DND-41 (cell line): Measurements from ENCODE around the gene PGLYRP3.

Experiments
- ATAC-seq: fragments of 200-7000 bp; cut with Tn5 transposase; 3 replicates; pipeline ENCODE4 v1.9.1; 2021; ENCODE audit warnings: low read depth; ENCODE audit not compliant: insufficient read depth
- DNase-seq: peaks from one replicate; pipeline ENCODE4 v3.0.0-alpha.2; 2020
- H2AFZ ChIP-seq: 2 replicates; pipeline ENCODE4 v1.6.0; 2012; ENCODE audit warnings: low read depth, low read length
- H3K27ac ChIP-seq: 2 replicates; pipeline ENCODE4 v1.5.1; 2012; ENCODE audit warnings: low read length, inconsistent platforms
- H3K27me3 ChIP-seq: fragments of 200-600 bp; sonication (generic); 2 replicates; pipeline ENCODE4 v1.6.0; 2012; ENCODE audit warnings: low read length, mild to moderate bottlenecking, inconsistent platforms; ENCODE audit not compliant: insufficient read depth, poor library complexity
- H3K36me3 ChIP-seq: 2 replicates; pipeline ENCODE4 v1.5.1; 2012; ENCODE audit warnings: low read length, inconsistent platforms; ENCODE audit not compliant: insufficient read depth
- H3K4me1 ChIP-seq: 2 replicates; pipeline ENCODE4 v1.5.1; 2012; ENCODE audit warnings: mild to moderate bottlenecking, low read length; ENCODE audit not compliant: insufficient read depth
- H3K4me2 ChIP-seq: 2 replicates; pipeline ENCODE4 v1.6.0; 2012; ENCODE audit warnings: mild to moderate bottlenecking, moderate library complexity, low read length, inconsistent platforms; ENCODE audit not compliant: insufficient read depth
- H3K4me3 ChIP-seq, 2 experiments: fragments of 200-600 bp in 1 of 2; shearing (Covaris generic) in 1 of 2; 2 replicates each; pipeline ENCODE4 v1.5.1; 2012 to 2016; ENCODE audit warnings: inconsistent platforms in 2 of 2, low read length in 2 of 2, mild to moderate bottlenecking in 2 of 2, low read depth in 1 of 2, moderate library complexity in 1 of 2
- H3K79me2 ChIP-seq: 2 replicates; pipeline ENCODE4 v1.6.0; 2012; ENCODE audit warnings: low read length, inconsistent platforms; ENCODE audit not compliant: insufficient read depth
- H3K9ac ChIP-seq: 2 replicates; pipeline ENCODE4 v1.6.0; 2012; ENCODE audit warnings: low read depth, mild to moderate bottlenecking, inconsistent platforms, low read length, moderate library complexity
- H3K9me3 ChIP-seq: 2 replicates; pipeline ENCODE4 v1.5.1; 2012; ENCODE audit warnings: low read length, moderate library complexity, mild to moderate bottlenecking, inconsistent platforms; ENCODE audit not compliant: insufficient read depth, severe bottlenecking
- H4K20me1 ChIP-seq: 2 replicates; pipeline ENCODE4 v1.6.0; 2012; ENCODE audit warnings: low read length; ENCODE audit not compliant: insufficient read depth
- EZH2 ChIP-seq: IDR thresholded peaks from 3 replicates; pipeline ENCODE4 v1.6.1; 2012; ENCODE audit warnings: borderline replicate concordance, low read depth, mild to moderate bottlenecking, moderate library complexity, low read length, inconsistent platforms; ENCODE audit not compliant: severe bottlenecking
- TF ChIP-seq, protein P1 (sequence below): IDR thresholded peaks from 2 replicates; pipeline ENCODE4 v1.5.1; 2012; ENCODE audit warnings: borderline replicate concordance, low read length, moderate library complexity, mild to moderate bottlenecking; ENCODE audit not compliant: poor library complexity, severe bottlenecking; ENCODE audit errors: extremely low read depth

The PGLYRP3 gene

DNA sequence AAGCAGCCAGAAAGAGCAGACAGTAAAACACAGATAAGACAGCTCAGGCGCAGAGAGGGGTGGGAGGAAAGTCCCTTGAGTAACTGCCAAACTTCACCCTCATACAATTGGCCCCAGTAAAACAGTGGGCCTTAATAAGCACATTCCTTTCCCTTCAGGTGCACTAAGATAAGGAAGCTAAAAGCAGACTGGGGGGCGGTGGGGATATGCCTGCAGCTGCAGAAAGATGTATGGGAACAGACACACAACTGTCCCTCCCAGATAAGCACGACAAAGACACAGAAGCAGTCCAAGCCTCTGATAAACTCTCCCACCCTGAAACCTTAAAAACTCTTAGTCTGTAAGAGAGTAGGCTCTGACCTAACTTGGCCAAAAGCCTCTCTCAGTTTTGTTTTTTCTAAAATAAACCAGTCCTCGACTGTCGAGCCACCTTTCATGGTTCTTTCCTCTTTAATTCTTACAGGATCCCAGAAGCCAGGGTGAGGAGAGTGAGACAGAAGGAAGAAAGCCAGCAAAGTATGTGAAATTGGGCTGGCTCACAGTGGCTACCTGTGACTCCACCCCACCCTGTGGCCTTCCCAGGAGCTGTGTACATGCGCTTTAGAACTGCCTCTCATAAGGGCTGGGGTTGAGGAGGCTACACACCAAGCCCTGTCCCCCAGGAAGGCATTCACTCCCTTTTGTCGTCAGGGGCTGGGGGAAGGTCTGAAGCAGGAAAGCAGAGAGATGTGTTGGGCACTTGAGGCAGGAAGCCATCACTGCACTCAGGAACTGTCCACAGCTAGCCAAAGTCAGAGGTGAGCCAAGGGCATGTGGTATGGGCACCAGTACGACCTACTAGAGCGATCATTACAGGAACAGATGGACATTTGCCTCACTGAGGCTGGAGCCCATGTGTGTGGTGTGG lies 31.3 kb upstream of the PGLYRP3 start:
- no peak overlapping the region for H3K4me2 ChIP-seq
- DNase-seq: no peak
- H4K20me1 ChIP-seq: peaks cover 3% of the 10 kb centered on the region; the same call in 1 of the 2 replicates
- H3K27me3 ChIP-seq: peaks cover 37% of the 10 kb centered on the region
- no peak overlapping the region for H3K27ac ChIP-seq
- no peaks in the 10 kb centered on the region for H3K36me3 ChIP-seq
- no peak for TF ChIP-seq EZH2
- TF ChIP-seq, protein P1, sequence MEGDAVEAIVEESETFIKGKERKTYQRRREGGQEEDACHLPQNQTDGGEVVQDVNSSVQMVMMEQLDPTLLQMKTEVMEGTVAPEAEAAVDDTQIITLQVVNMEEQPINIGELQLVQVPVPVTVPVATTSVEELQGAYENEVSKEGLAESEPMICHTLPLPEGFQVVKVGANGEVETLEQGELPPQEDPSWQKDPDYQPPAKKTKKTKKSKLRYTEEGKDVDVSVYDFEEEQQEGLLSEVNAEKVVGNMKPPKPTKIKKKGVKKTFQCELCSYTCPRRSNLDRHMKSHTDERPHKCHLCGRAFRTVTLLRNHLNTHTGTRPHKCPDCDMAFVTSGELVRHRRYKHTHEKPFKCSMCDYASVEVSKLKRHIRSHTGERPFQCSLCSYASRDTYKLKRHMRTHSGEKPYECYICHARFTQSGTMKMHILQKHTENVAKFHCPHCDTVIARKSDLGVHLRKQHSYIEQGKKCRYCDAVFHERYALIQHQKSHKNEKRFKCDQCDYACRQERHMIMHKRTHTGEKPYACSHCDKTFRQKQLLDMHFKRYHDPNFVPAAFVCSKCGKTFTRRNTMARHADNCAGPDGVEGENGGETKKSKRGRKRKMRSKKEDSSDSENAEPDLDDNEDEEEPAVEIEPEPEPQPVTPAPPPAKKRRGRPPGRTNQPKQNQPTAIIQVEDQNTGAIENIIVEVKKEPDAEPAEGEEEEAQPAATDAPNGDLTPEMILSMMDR: no peak
- ATAC-seq: no peak
- H3K9me3 ChIP-seq: no peaks in the 10 kb centered on the region
- no peak overlapping the region for H3K9ac ChIP-seq
- no peaks in the 10 kb centered on the region for H3K4me1 ChIP-seq
- H3K79me2 ChIP-seq: no peaks in the 10 kb centered on the region
- H3K4me3 ChIP-seq: no peak overlapping the region
- no peak overlapping the region for H2AFZ ChIP-seq

- no peak overlapping the region for H3K4me2 ChIP-seq
- peaks cover 37% of the 10 kb centered on the region for H3K27me3 ChIP-seq
- peaks cover 3% of the 10 kb centered on the region; the same call in 1 of the 2 replicates for H4K20me1 ChIP-seq
- no peak overlapping the region for H3K27ac ChIP-seq
- no peak overlapping the region for H3K4me3 ChIP-seq
- no peak overlapping the region for H3K9ac ChIP-seq
- no peaks in the 10 kb centered on the region for H3K79me2 ChIP-seq
- no peaks in the 10 kb centered on the region for H3K4me1 ChIP-seq
- ATAC-seq (no peak), DNase-seq (no peak)
- no peak overlapping the region for H2AFZ ChIP-seq
- H3K36me3 ChIP-seq: no peaks in the 10 kb centered on the region
- TF ChIP-seq EZH2: no peak
- TF ChIP-seq, protein P1: no peak
- H3K9me3 ChIP-seq: no peaks in the 10 kb centered on the region
These were observed 30.4 kb upstream of the PGLYRP3 start for GRCh38 chr1:153343040-153343681.

GRCh38 chr1:153342178-153342577 lies 29.4 kb upstream of the PGLYRP3 start:
- Histone ChIP-seq H3K4me3 (no peak overlapping the region), H3K9ac (no peak overlapping the region), H3K36me3 (no peaks in the 10 kb centered on the region), H3K27me3 (peaks cover 37% of the 10 kb centered on the region), H3K27ac (no peak overlapping the region), H4K20me1 (0 out of 2 replicates have a peak, but pooled peaks cover 3% of the 10 kb centered on the region), H3K79me2 (no peaks in the 10 kb centered on the region), H3K4me2 (no peak overlapping the region), H2AFZ (no peak overlapping the region), H3K4me1 (no peaks in the 10 kb centered on the region), H3K9me3 (no peaks in the 10 kb centered on the region)
- no peak for ATAC-seq
- no peak for DNase-seq
- TF ChIP-seq, protein P1: no peak
- TF ChIP-seq EZH2: no peak
